ENCODE data around the gene SPSB4. TPM values are rescaled to one million over a fixed set of nuclear protein-coding genes. Genes with fewer than 3 reads are reported as not detected.

SPSB4 gene
- total RNA-seq, 1 experiment from 2014 or later, result 0.05 TPM

- Histone ChIP-seq H3K9me3 (ENCODE audit: control insufficient read depth, insufficient read depth, low read depth, low read length) (no peaks in the 10 kb centered on the region), H3K4me1 (ENCODE audit: control insufficient read depth, insufficient read depth, low read length) (no peaks in the 10 kb centered on the region), H3K27me3 (ENCODE audit: control insufficient read depth, insufficient read depth, low read length) (no peaks in the 10 kb centered on the region), H3K36me3 (ENCODE audit: control insufficient read depth, insufficient read depth, low read length) (no peaks in the 10 kb centered on the region), H3K27ac (ENCODE audit: low read length) (no peak overlapping the region), H3K4me3 (ENCODE audit: low read depth in 2 of 2, low read length in 2 of 2) (no peak overlapping the region)
- intact Hi-C loops (cut with micrococcal nuclease; ENCODE audit: unreplicated experiment), result no loop called here
- TF ChIP-seq SIN3A (IDR thresholded peaks at IDR 0.05; ENCODE audit: borderline replicate concordance, insufficient read depth, low read depth, low read length) (no peak), POLR2AphosphoS5 (IDR thresholded peaks at IDR 0.05; ENCODE audit: low read depth, low read length) (no peak), TCF7L2 (IDR thresholded peaks at IDR 0.05; ENCODE audit: low read depth, low read length) (no peak), REST (IDR thresholded peaks at IDR 0.05; ENCODE audit: insufficient read depth in 1 of 2, low read depth in 2 of 2, low read length in 1 of 2) (no peak), CTCF (IDR thresholded peaks at IDR 0.05) (no peak)
- ATAC-seq, result no peak
- DNase-seq (ENCODE audit: low read depth, low spot score), result no peak
- POLR2A ChIA-PET, result no interaction called here
- BruUV-seq (replicated peaks), result no TSS peak
- in situ Hi-C loops (cut with HindIII; ENCODE audit: low pct_unique_long_range_greater_than_20kb, low sequenced_read_pairs), result no loop called here
- CTCF ChIA-PET, result no interaction called here
These were observed 102.5 kb downstream of the SPSB4 start for GRCh38 chr3:141153679-141153966.

GRCh38 chr3:141164852-141165251 is 113.7 kb downstream of the SPSB4 start:
- Histone ChIP-seq H3K9me3 (ENCODE audit: control insufficient read depth, insufficient read depth, low read depth, low read length) (no peaks in the 10 kb centered on the region), H3K4me3 (ENCODE audit: low read depth in 2 of 2, low read length in 2 of 2) (no peak overlapping the region), H3K27me3 (ENCODE audit: control insufficient read depth, insufficient read depth, low read length) (peaks cover 4% of the 10 kb centered on the region; the same call in 1 of the 2 replicates), H3K27ac (ENCODE audit: low read length) (no peak overlapping the region), H3K4me1 (ENCODE audit: control insufficient read depth, insufficient read depth, low read length) (no peaks in the 10 kb centered on the region), H3K36me3 (ENCODE audit: control insufficient read depth, insufficient read depth, low read length) (no peaks in the 10 kb centered on the region)
- BruUV-seq (replicated peaks), result no TSS peak
- TF ChIP-seq REST (IDR thresholded peaks at IDR 0.05; ENCODE audit: insufficient read depth in 1 of 2, low read depth in 2 of 2, low read length in 1 of 2) (no peak), TCF7L2 (IDR thresholded peaks at IDR 0.05; ENCODE audit: low read depth, low read length) (no peak), CTCF (IDR thresholded peaks at IDR 0.05) (no peak), SIN3A (IDR thresholded peaks at IDR 0.05; ENCODE audit: borderline replicate concordance, insufficient read depth, low read depth, low read length) (no peak), POLR2AphosphoS5 (IDR thresholded peaks at IDR 0.05; ENCODE audit: low read depth, low read length) (no peak)
- in situ Hi-C loops (cut with HindIII; ENCODE audit: low pct_unique_long_range_greater_than_20kb, low sequenced_read_pairs) (no loop called here), intact Hi-C loops (cut with micrococcal nuclease; ENCODE audit: unreplicated experiment) (no loop called here)
- CTCF ChIA-PET, result no interaction called here
- DNase-seq (ENCODE audit: low read depth, low spot score) (no peak), ATAC-seq (no peak)
- POLR2A ChIA-PET, result no interaction called here
